Prostate gland (tissue), 2 donors: ENCODE data around the gene ZNF101.

Experiments used
- CTCF ChIP-seq, 4 experiments: fragments of 200-600 bp in 2 of 4; fragments of 450-650 bp in 2 of 4; sonication (generic) in 2 of 4; IDR thresholded peaks; 1 replicate in 3 of 4; 2 replicates in 1 of 4; pipeline ENCODE4 v1.5.1; 2016 to 2019; ENCODE audit warnings: antibody characterized with exemption in 4 of 4, mild to moderate bottlenecking in 2 of 4, moderate library complexity in 2 of 4
- POLR2A ChIP-seq: fragments of 450-650 bp; IDR thresholded peaks from one replicate; pipeline ENCODE4 v1.6.1; 2016; ENCODE audit warnings: antibody characterized with exemption, mild to moderate bottlenecking

GRCh38 chr19:19653597-19654147 lies 15.0 kb upstream of the ZNF101 start:
- TF ChIP-seq CTCF (IDR thresholded peaks at IDR 0.05), result no peak
- TF ChIP-seq POLR2A, result no peak
